Effector memory CD4-positive, alpha-beta T cell (primary cell): ENCODE results near the gene BAIAP2L1.

Experiments used
- DNase-seq, 3 donors: peaks; one replicate each; pipeline ENCODE4 v3.0.0-alpha.2; 2020
- H3K27ac ChIP-seq: 2 replicates; pipeline ENCODE4 v1.7.0; 2013; ENCODE audit warnings: mild to moderate bottlenecking, low read length, moderate library complexity; ENCODE audit not compliant: insufficient read depth, poor library complexity, severe bottlenecking
- H3K27me3 ChIP-seq: replicated peaks from 2 replicates; pipeline ENCODE4 v1.7.0; 2013; ENCODE audit warnings: mild to moderate bottlenecking, low read length; ENCODE audit not compliant: insufficient read depth, control insufficient read depth, poor library complexity, severe bottlenecking
- H3K36me3 ChIP-seq: 2 replicates; pipeline ENCODE4 v1.7.0; 2013; ENCODE audit warnings: mild to moderate bottlenecking, low read length, moderate library complexity; ENCODE audit not compliant: control insufficient read depth, insufficient read depth
- H3K4me1 ChIP-seq: 2 replicates; pipeline ENCODE4 v1.7.0; 2013; ENCODE audit warnings: low read length, mild to moderate bottlenecking; ENCODE audit not compliant: control insufficient read depth, insufficient read depth, poor library complexity, severe bottlenecking
- H3K4me3 ChIP-seq: 2 replicates; pipeline ENCODE4 v1.7.0; 2013; ENCODE audit warnings: low read length, low read depth, mild to moderate bottlenecking; ENCODE audit not compliant: insufficient read depth, poor library complexity, severe bottlenecking
- H3K9me3 ChIP-seq: 2 replicates; pipeline ENCODE4 v1.7.0; 2013; ENCODE audit warnings: mild to moderate bottlenecking, low read length, moderate library complexity; ENCODE audit not compliant: control insufficient read depth

Gene BAIAP2L1

GRCh38 chr7:98257701-98258100 is 143.2 kb downstream of the BAIAP2L1 start:
- H3K36me3 ChIP-seq = peaks cover 12% of the 10 kb centered on the region
- no peak overlapping the region for H3K27ac ChIP-seq

GRCh38 chr7:98256431-98256830 is 144.5 kb downstream of the BAIAP2L1 start:
- Histone ChIP-seq H3K36me3 (peaks cover 10% of the 10 kb centered on the region), H3K27me3 (no peaks in the 10 kb centered on the region), H3K27ac (no peak overlapping the region), H3K4me1 (peaks cover 10% of the 10 kb centered on the region), H3K9me3 (no peaks in the 10 kb centered on the region), H3K4me3 (no peak overlapping the region)
- no peak for DNase-seq

More at GRCh38 chr7:98257701-98258100, 143.2 kb downstream of the BAIAP2L1 start:
- DNase-seq = no peak
- H3K4me1 ChIP-seq = peaks cover 5% of the 10 kb centered on the region
- no peak overlapping the region for H3K4me3 ChIP-seq
- H3K27me3 ChIP-seq = no peaks in the 10 kb centered on the region
- H3K9me3 ChIP-seq = no peaks in the 10 kb centered on the region

- DNase-seq = no peak
Observed at GRCh38 chr7:98254951-98255610, 145.8 kb downstream of the BAIAP2L1 start.

GRCh38 chr7:98254516-98254915 is 146.4 kb downstream of the BAIAP2L1 start:
- H3K4me3 ChIP-seq = no peak overlapping the region
- no peak for DNase-seq
- peaks cover 27% of the 10 kb centered on the region for H3K4me1 ChIP-seq
- H3K36me3 ChIP-seq = peaks cover 9% of the 10 kb centered on the region
- H3K9me3 ChIP-seq = no peaks in the 10 kb centered on the region
- no peak overlapping the region for H3K27ac ChIP-seq
- H3K27me3 ChIP-seq = no peaks in the 10 kb centered on the region

More at GRCh38 chr7:98254951-98255610, 145.8 kb downstream of the BAIAP2L1 start:
- H3K36me3 ChIP-seq = peaks cover 9% of the 10 kb centered on the region
- no peaks in the 10 kb centered on the region for H3K9me3 ChIP-seq
- no peaks in the 10 kb centered on the region for H3K27me3 ChIP-seq
- H3K4me1 ChIP-seq = peaks cover 21% of the 10 kb centered on the region
- no peak overlapping the region for H3K27ac ChIP-seq
- no peak overlapping the region for H3K4me3 ChIP-seq

GRCh38 chr7:98252425-98253054 is 148.3 kb downstream of the BAIAP2L1 start:
- Histone ChIP-seq H3K27ac (peak overlapping the region; percentile 86), H3K9me3 (no peaks in the 10 kb centered on the region), H3K4me3 (peak overlapping the region; percentile 85), H3K4me1 (peaks cover 34% of the 10 kb centered on the region), H3K27me3 (no peaks in the 10 kb centered on the region), H3K36me3 (peaks cover 9% of the 10 kb centered on the region)
- no peak for DNase-seq

GRCh38 chr7:98251601-98252424 is 149.1 kb downstream of the BAIAP2L1 start, which contains the start of gene TECPR1:
TSS of gene TECPR1 (minus strand) at chr7:98252232. CDS start at chr7:98246146, 6,086 bp downstream.
- Histone ChIP-seq H3K27me3 (no peaks in the 10 kb centered on the region), H3K4me1 (peaks cover 37% of the 10 kb centered on the region), H3K27ac (peak within 1 kb of the TSS; percentile 86), H3K9me3 (no peaks in the 10 kb centered on the region), H3K36me3 (peaks cover 11% of the 10 kb centered on the region), H3K4me3 (peak within 1 kb of the TSS; percentile 85)
- DNase-seq = peak; percentile 75 to 87 (median 81)

- Histone ChIP-seq H3K27ac (peak overlapping the region; percentile 86), H3K4me3 (peak overlapping the region; percentile 85), H3K27me3 (no peaks in the 10 kb centered on the region), H3K4me1 (peaks cover 37% of the 10 kb centered on the region), H3K36me3 (peaks cover 7% of the 10 kb centered on the region), H3K9me3 (no peaks in the 10 kb centered on the region)
- peak in 2 of 3 donors; percentile 20 to 28 for DNase-seq
Observed at GRCh38 chr7:98251231-98251600, 149.7 kb downstream of the BAIAP2L1 start.

GRCh38 chr7:98250789-98251188 is 150.1 kb downstream of the BAIAP2L1 start:
- DNase-seq = peak in 2 of 3 donors; percentile 21 to 24
- Histone ChIP-seq H3K36me3 (peaks cover 7% of the 10 kb centered on the region), H3K9me3 (no peaks in the 10 kb centered on the region), H3K4me3 (peak overlapping the region; percentile 85), H3K27me3 (no peaks in the 10 kb centered on the region), H3K4me1 (peaks cover 37% of the 10 kb centered on the region), H3K27ac (peak overlapping the region; percentile 86)

GRCh38 chr7:98249106-98249505 is 151.8 kb downstream of the BAIAP2L1 start:
- Histone ChIP-seq H3K27me3 (no peaks in the 10 kb centered on the region), H3K4me3 (peak overlapping the region; percentile 6), H3K4me1 (peaks cover 37% of the 10 kb centered on the region), H3K9me3 (no peaks in the 10 kb centered on the region), H3K36me3 (peaks cover 23% of the 10 kb centered on the region), H3K27ac (peak overlapping the region; percentile 86)
- DNase-seq = no peak
